ENCODE measurements around the gene CACNB4. TPM values are rescaled to one million over a fixed set of nuclear protein-coding genes. Genes with fewer than 3 reads are reported as not detected.

The CACNB4 gene
- total RNA-seq, 1 experiment from 2014 or later, result 1.00 TPM

DNA sequence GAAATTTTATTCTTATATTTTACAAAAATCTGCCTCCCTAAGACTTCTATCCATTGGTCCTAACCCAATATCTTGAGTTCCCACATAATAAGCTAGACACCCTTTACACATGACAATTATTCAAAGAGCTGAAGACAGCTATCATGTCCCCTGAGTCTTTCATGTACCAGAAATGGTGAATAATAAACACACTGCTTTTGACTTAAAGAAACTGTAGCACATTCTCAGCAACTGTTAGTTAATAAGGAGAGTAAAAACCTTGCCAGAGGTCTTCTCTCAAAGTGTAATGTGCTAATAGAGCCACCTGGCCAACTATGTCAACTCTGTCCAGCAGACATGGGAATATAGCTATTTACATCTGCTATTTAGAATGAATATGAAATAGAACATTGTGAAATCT is 160.9 kb downstream of the CACNB4 start:
- H3K4me1 ChIP-seq, result no peaks in the 10 kb centered on the region
- no peaks in the 10 kb centered on the region for H3K27me3 ChIP-seq (replicated peaks; ENCODE audit: control insufficient read depth, insufficient read depth, low read length)
- CTCF ChIA-PET, result no interaction called here
- BruUV-seq (replicated peaks), result no TSS peak
- Mint-ChIP-seq H3K27me3 (ENCODE audit: insufficient read depth, unreplicated experiment) (peaks cover 2% of the 10 kb centered on the region), H3K4me1 (ENCODE audit: low read depth, unreplicated experiment) (no peaks in the 10 kb centered on the region), H3K4me3 (ENCODE audit: unreplicated experiment) (no peak overlapping the region), H3K36me3 (ENCODE audit: insufficient read depth, unreplicated experiment) (no peaks in the 10 kb centered on the region), H3K27ac (ENCODE audit: unreplicated experiment) (no peak overlapping the region), H3K9me3 (ENCODE audit: unreplicated experiment) (peaks cover 18% of the 10 kb centered on the region)
- no peak overlapping the region for H3K4me3 ChIP-seq (ENCODE audit: low read depth, low read length)
- no peak for DNase-seq
- intact Hi-C loops (cut with micrococcal nuclease; ENCODE audit: unreplicated experiment), result no loop called here
- POLR2A ChIA-PET, result no interaction called here
- TF ChIP-seq, protein P1, sequence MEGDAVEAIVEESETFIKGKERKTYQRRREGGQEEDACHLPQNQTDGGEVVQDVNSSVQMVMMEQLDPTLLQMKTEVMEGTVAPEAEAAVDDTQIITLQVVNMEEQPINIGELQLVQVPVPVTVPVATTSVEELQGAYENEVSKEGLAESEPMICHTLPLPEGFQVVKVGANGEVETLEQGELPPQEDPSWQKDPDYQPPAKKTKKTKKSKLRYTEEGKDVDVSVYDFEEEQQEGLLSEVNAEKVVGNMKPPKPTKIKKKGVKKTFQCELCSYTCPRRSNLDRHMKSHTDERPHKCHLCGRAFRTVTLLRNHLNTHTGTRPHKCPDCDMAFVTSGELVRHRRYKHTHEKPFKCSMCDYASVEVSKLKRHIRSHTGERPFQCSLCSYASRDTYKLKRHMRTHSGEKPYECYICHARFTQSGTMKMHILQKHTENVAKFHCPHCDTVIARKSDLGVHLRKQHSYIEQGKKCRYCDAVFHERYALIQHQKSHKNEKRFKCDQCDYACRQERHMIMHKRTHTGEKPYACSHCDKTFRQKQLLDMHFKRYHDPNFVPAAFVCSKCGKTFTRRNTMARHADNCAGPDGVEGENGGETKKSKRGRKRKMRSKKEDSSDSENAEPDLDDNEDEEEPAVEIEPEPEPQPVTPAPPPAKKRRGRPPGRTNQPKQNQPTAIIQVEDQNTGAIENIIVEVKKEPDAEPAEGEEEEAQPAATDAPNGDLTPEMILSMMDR (IDR thresholded peaks at IDR 0.05; ENCODE audit: insufficient read depth in 1 of 2, low read depth in 1 of 2, low read length in 1 of 2, severe bottlenecking in 1 of 2, unreplicated experiment in 1 of 2), result no peak
- no peaks in the 10 kb centered on the region for H3K36me3 ChIP-seq (ENCODE audit: control insufficient read depth, insufficient read depth, low read length)
- peaks cover 13% of the 10 kb centered on the region for H3K9me3 ChIP-seq

DNA sequence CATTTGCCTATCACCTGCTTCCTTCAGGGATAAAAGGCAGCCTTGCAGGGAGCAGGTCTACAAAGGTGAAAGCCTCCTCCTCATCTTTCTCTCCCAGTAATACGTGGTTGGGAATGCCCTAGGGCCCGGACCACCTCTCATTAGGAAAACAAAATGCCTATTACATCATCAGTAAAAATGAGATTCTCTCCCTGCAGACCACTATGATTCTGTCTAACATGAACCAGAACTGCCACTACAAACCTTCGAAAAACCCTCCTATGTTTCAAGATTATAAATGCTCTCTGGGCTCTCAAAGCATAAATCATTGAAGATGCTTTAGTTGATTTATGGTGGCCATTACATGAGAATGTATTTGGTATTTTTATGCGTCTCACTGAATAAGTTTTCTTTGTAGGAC is 162.2 kb downstream of the CACNB4 start:
- Mint-ChIP-seq H3K27ac (ENCODE audit: unreplicated experiment) (no peak overlapping the region), H3K4me3 (ENCODE audit: unreplicated experiment) (no peak overlapping the region), H3K36me3 (ENCODE audit: insufficient read depth, unreplicated experiment) (no peaks in the 10 kb centered on the region), H3K4me1 (ENCODE audit: low read depth, unreplicated experiment) (no peaks in the 10 kb centered on the region), H3K9me3 (ENCODE audit: unreplicated experiment) (peaks cover 12% of the 10 kb centered on the region), H3K27me3 (ENCODE audit: insufficient read depth, unreplicated experiment) (peaks cover 9% of the 10 kb centered on the region)
- ChIA-PET CTCF (no interaction called here), POLR2A (no interaction called here)
- DNase-seq, result no peak
- TF ChIP-seq, protein P1 (IDR thresholded peaks at IDR 0.05; ENCODE audit: insufficient read depth in 1 of 2, low read depth in 1 of 2, low read length in 1 of 2, severe bottlenecking in 1 of 2, unreplicated experiment in 1 of 2), result no peak
- no peak overlapping the region for H3K4me3 ChIP-seq (ENCODE audit: low read depth, low read length)
- H3K36me3 ChIP-seq (ENCODE audit: control insufficient read depth, insufficient read depth, low read length), result no peaks in the 10 kb centered on the region
- H3K4me1 ChIP-seq, result no peaks in the 10 kb centered on the region
- 0 out of 2 replicates have a peak, but pooled peaks cover 6% of the 10 kb centered on the region for H3K9me3 ChIP-seq
- intact Hi-C loops (cut with micrococcal nuclease; ENCODE audit: unreplicated experiment), result no loop called here
- no peaks in the 10 kb centered on the region for H3K27me3 ChIP-seq (replicated peaks; ENCODE audit: control insufficient read depth, insufficient read depth, low read length)
- BruUV-seq (replicated peaks), result no TSS peak

DNA sequence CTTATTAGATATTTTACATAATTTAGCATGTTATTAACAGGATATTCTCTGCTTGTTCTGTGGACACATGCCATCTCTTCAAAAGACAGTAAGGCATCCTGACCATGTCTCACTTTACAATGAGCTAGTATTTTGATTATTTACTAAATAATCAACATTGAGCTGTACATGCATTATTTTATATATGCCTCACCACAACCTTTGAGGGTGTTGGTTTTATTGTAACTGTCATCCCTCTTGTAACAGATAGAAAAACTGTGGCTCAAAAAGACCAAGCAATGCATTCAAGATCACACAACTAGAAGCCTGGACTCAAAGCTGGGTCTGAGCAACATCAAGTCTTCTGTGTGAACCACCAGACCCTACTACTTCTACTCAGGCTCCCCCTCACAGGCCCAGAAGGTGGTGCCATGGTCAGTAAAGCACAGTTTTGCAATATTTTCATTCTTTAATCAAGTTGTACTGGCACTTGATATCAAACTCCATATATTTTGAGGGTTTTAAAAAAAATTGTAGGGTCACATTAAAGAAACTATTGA is 165.5 kb downstream of the CACNB4 start:
- POLR2A ChIA-PET, result no interaction called here
- Mint-ChIP-seq H3K36me3 (ENCODE audit: insufficient read depth, unreplicated experiment) (no peaks in the 10 kb centered on the region), H3K27me3 (ENCODE audit: insufficient read depth, unreplicated experiment) (peaks cover 12% of the 10 kb centered on the region), H3K4me3 (ENCODE audit: unreplicated experiment) (no peak overlapping the region), H3K9me3 (ENCODE audit: unreplicated experiment) (no peaks in the 10 kb centered on the region), H3K27ac (ENCODE audit: unreplicated experiment) (no peak overlapping the region), H3K4me1 (ENCODE audit: low read depth, unreplicated experiment) (no peaks in the 10 kb centered on the region)
- Histone ChIP-seq H3K36me3 (ENCODE audit: control insufficient read depth, insufficient read depth, low read length) (no peaks in the 10 kb centered on the region), H3K4me1 (no peaks in the 10 kb centered on the region), H3K27me3 (replicated peaks; ENCODE audit: control insufficient read depth, insufficient read depth, low read length) (no peaks in the 10 kb centered on the region), H3K4me3 (ENCODE audit: low read depth, low read length) (no peak overlapping the region), H3K9me3 (no peaks in the 10 kb centered on the region)
- no peak for DNase-seq
- intact Hi-C loops (cut with micrococcal nuclease; ENCODE audit: unreplicated experiment), result no loop called here
- TF ChIP-seq, protein P1 (IDR thresholded peaks at IDR 0.05; ENCODE audit: insufficient read depth in 1 of 2, low read depth in 1 of 2, low read length in 1 of 2, severe bottlenecking in 1 of 2, unreplicated experiment in 1 of 2), result no peak
- BruUV-seq (replicated peaks), result no TSS peak
- CTCF ChIA-PET, result no interaction called here

Data from Caco-2 (cell line).